DMS53 (cell line): ENCODE measurements around the gene LRRC56.
"Not testable (repeated sequence)": the region's sequence is repeated elsewhere in the genome, so short reads cannot be mapped to it uniquely, and the experiment has no call there.

Experiments
- DNase-seq: peaks from one replicate; lab custom pipeline; 2025; lab: John Stamatoyannopoulos, UW

LRRC56 gene

DNA sequence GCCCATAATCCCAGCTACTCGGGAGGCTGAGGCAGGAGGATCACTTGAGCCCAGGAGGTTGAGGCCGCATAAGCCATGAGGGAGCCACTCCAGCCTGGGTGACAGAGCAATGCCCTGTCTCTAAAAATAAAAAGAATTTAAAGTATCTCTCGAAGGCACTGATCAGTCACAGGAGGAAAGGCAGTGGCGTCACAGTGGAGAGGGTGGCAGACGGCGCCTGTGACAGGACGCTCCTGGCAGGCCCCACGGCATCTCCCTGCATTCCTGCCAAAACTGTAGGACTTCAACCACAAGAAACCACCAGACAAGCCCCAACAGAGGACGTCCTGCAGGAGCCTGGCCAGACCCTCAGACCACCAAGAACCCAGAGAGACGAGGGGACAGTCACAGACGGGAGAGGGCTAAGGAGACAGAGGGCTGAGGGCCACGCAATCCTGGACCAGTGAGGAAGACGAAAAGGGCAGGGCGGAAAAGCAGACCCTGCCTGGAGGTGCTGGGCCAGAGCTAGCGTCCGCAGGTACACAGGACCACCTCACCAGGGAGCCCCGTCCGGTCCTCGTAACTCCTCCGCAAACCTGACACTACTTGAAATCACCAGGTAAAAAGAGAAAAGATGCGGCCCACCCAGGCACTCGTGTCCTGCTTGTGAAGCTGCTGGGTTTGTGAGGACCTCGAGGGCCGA lies 36.2 kb upstream of the LRRC56 start:
- no peak for DNase-seq

DNA sequence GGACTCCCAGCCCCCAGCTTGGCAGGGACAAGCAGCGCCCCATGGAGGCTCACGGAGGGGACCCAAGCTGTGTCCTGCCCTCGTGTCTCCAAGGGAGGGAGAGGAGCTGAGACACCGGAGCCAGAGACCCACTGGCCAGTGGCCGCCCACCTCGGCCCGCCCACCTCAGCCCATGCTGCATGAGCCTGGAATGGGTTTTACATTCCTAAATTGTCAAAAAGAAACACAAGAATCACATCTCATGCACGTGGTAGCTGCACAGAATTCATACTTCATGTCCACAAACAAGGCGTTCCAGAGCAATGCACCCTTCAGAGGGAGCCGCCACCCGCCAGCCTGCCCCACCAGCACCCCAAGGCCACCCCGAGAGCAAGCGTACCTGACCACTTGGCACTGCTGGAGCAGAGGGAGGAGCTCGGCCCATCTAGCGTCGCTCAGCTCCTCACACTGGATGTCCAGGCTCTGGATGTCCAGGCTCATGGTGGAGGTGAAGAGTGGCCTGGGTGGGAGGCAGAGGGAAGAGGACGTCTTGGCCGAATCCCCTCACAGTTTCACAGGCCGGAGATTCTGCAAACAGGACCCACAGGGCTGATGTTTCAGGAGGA lies 35.5 kb upstream of the LRRC56 start:
- no peak for DNase-seq

DNA sequence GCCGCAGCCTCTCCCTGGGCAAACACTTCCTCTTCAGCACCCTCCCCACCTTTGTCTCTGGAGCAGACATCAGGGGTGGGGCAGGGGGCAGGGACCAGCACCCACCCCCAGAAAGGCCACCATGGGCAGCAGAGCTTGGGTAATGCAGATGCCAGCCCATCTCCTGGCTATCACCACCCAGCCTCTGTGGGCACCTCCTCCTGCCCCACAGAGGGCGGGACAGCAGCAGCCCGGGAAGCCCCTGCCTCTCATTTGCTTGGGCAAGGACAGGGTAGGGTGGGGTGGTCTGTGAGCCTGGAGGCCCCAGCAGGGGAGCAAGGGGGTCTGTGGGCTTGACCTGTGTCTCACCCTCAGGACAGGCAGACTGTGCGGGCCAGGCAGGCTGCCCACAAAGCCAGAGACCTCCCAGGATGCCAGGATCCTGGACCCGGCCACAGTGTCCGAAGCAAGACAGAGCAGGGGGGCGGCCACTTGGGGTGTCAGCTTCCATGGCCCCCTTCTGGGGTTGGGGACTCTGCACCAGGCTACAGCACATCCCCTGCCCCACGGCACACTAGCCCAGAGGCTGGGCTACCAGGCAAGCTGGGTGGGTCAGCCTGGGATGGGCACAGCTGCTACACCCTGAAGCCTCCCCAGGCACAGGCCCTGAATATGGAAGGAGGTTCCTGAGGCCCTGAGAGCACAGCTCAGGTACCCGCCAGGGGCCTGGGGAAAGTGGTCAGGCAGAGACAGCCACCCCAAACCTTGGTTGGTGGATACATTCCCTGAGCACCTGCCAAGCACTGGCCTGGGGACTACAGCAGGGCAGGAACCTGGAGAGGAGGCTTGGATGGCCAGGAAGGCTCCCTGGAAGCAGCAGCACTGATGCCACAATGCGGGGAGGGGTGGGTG lies 34.8 kb upstream of the LRRC56 start:
- DNase-seq = no peak

DNA sequence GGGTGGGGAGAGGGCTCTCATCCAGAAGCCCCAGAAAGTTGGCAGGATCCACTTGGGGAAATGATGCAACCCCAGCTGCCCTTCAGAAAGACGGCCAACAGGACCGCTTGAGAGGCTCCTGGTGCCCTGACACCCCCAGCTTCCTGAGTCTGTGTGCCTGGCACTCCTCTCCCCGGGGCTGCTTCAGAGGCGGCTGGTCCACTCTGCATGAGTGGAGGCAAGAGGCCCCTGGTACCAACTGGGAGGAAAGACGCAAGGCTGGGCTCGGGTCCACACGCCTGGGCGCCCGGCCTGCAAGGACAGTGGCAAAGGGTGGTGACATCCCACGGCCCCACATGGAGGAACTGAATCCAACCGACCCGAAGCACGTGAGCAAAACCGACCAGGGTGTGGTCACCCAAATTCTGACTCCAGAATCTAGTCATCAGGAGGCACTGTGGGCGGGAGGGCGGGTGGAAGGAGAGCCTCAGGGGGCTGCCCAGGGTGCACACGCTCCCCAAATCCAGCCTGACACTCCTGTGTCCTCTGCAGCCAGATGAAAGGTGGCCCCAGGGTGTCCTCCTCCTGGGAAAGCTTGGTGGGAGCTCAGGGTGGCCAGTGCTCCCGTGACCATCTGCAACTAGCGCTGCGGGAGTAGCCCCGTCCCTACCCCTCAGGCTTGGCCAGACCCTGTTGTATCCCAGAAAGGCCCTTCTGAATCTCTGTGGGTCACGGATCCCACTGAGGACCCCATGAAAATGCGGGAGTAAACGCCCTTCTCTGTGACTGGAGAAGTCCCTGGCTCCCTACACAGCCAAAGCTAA lies 33.9 kb upstream of the LRRC56 start:
- no peak for DNase-seq

DNA sequence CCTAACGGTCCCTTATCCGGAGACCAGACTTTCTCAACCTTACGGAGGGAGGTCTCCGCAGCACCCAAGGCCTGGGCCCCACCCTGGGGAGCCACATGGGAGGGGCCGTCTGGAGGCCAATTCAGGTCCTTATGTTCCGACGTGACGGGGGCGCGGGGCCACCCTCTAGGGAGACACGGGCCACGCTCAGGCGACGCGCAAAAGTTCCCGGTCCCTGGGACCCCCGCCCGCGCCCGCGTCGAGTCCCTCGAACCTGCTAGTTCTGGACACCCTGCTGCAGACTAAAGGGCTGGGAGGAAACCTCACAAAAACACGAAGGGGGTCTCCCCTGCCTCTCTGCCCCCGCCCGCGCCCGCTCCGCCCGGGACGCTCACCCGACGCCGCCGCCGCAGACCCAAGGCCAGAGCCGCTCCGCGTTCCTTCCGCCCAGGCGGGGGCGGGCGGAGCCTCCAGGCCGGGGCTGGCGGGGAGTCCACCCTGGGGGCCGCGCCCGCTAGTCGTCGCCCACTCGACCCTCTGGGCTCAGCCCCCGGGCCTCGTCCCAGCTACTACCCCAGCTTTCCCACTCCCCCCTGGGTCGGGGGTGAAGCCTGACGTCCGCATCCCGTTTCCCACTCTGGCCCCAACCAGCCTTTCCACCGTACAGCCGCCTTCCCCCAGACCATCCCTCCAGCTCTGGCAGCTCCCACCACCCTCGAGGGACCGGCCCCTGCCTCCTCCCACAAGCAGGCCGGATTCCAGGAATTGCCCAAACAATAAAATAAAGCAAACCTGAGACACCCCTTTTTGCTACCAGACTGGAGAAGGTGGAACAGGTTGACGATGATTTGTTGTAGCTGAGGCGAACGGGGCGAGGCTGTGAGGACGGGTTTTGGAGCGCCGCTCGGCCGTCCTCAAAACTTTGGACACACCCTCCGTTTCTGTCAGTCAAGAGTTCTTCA lies 33.0 kb upstream of the LRRC56 start:
- DNase-seq = no peak

DNA sequence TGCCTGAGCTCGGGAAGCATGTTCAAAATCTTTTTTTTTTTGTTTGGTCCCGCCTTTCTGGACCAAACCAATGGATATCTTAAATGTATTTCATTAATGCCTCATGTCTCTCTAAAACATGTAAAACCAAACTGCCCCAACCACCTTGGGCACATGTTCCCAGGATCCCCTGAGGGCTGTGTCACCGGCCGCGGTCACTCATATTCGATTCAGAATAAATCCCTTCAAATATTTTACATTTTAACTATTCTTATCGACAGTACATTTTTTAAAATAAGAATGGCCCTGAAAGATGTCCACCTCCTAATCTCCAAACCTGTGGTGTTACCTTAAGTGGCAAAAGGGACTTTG lies 32.4 kb upstream of the LRRC56 start:
- DNase-seq = no peak

DNA sequence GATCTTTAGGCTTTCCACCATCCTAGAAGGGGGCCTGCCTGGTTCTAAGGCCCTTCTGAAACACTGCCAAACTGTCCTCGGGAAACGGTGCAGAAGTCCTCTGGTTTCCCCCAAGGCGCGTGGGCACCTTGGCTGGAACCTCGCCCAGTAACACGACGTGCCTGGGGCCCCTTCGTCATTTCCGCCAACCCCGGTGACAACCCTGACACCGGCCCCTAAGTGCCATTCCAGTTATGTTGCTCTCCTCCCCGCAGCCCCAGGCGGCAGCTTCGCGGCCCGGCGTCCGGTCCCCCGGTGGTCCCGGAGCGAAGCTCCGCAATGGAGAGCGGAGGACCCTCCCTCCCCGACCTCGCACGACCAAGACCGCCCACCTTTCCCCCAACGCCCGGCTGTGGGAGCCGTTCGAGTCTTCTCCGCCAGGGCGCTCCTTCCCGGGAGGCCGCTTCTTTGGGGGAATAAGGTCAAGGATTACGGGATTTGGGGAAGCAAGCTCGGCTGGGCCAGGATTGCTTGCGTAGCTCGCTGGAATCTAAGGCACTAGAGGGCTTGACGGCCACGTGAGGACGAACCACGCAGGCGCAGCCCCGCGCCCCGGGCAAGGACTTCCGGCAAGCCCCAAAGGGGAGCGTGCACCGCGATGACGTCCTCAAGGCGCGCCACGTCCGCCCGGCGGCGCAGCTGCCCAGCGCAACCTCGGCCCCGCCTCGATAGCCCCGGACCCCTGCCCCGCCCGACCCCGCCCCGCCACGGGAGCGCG lies 30.9 kb upstream of the LRRC56 start:
- DNase-seq = peak; percentile 99

DNA sequence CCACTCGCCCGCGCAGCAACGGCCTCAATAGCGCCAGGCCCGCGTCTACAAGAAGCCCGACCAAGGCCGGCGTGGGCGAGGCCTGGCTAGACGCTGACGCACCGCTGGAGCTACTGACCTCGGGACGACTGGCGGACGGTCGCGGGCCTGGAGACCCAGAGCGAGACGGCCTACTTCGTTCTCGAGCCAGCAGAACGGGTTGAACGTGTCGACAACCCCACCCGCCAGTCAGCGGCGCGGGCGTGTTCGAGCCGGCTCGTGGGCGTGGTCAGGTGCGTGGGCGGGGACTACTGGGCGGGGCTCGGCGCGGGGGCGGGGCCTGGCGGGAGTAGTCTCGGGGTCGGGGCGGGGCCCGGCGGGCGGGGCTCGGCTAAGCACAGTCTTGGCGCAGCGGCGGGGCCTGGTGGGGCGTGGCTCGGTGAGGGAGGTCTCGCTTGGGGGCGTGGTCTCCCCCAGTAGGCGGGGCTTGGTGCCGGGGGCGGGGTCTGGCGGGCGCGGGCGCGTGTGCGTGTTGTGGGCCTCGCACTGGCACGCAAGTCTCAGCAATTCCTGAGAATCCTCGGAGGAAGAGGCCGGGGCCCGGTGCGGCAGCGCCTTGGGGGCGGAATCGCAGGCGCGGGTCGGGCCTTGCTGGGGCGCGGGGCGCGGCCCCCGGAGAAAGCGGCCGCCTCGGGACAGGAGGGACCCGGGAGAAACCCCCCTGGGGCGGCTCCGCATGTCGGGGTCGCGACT lies 30.2 kb upstream of the LRRC56 start, which contains the start of gene RNH1:
Gene RNH1, minus strand, starts transcription at position 248 of the 732 bp plus-strand sequence. CDS start 5,080 bp downstream, outside the sequence.
- DNase-seq = peak; percentile 99

DNA sequence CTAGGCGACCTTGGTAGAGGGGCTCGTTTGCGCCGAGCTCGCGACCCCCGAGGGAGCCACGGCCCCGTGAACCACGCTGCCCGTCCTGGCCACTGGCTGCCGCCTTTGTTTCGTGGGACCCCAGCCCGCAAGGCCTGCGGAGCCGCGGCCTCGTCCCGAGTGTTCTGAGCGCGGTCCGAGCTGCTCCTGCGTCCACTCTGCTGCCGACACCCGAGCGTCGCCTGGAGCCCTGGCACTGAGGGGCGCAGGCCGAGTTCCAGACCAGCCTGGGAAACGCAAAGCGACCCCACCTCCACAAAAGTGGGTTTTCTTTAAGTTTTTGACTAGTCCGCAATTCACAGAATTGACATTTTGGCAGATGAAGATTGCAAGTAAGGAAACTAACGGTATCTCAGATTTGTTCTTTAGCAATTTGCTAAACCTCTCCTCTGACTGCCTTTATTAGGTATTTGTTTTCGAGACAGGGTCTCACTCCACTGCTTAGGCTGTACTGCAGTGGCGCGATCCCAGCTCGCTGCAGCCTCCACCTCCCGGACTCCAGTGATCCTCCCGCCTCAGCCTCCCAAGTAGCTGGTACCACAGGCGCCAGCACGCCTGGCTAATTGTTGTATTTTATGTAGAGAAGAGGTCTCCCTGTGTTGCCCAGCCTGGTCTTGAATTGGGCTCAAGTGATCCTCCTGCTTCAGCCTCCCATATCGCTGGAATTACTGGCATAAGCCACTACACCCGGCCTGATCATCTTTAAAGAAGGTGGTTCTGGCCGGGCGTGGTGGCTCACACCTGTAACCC lies 29.4 kb upstream of the LRRC56 start:
- no peak for DNase-seq

DNA sequence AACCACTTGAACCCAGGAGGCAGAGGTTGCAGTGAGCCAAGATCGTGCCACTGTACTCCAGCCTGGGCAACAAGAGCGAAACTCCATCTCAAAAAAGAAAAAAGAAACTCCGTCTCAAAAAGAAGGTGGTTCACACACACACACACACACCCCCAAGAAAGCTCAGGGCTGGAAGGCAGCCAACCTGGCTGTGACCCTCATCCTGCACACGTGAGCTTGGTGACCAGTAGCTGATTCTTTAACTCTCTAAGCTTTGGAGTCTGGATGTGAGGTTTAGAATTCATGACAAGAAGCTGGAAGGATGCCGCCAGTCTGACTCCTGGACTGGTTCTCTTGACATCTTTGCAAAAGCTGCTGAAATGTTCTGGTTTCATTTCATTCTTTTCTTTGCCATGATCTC lies 28.4 kb upstream of the LRRC56 start:
- no peak for DNase-seq

DNA sequence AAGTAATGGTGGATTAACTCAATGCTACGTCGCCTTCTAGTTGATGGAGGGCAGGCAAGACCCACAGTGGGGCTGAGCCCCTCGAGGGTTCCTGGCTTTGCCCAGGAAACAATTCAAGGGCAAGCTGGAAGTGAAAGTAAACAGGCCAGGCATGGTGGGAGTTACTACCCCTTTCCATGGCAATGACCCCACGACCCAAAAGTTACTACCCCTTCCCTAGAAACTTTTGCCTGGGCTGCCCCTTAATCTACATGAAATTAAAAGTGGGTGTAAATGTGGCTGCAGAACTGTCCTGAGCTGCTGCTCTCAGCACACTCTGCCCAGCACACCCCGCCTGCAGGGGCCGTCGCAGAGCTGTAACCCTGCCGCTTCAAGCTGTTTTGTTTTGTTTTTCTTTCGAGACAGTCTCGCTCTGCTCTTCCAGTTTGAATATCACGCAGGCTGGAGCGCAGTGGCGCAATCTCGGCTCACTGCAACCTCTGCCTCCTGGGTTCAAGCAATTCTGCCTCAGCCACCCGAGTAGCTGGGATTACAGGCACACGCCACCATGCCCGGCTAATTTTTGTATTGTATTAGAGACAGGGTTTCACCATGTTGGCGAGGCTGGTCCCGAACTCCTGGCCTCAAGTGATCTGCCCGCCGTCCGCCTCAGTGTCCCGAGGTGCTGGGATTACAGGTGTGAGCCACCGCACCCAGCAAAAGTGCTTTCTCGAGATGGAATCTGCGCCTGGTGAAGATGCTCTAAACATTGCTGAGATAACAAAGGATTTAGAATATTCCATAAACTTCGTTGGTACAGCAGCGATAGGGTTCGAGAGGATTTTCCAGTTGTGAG lies 24.3 kb upstream of the LRRC56 start:
- no peak for DNase-seq

DNA sequence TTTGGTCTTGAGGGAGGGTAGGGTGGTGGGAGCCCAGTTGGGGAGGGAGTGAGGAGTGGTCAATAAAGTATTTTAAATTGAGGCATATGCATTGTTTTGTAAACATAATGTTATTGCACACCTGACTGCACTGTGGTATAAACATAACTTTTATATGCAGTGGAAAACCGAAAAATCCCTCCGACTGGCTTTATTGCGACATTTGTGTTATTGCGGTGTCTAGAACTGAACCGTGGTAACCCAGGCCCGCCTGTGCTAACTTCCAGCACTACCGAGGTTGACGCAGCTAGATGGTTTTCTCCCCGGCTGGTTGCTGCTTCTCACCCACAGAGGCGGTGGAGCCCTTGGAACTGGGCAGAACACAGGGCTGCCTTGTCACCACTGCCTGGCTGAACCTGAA lies 22.7 kb upstream of the LRRC56 start:
- DNase-seq = no peak

DNA sequence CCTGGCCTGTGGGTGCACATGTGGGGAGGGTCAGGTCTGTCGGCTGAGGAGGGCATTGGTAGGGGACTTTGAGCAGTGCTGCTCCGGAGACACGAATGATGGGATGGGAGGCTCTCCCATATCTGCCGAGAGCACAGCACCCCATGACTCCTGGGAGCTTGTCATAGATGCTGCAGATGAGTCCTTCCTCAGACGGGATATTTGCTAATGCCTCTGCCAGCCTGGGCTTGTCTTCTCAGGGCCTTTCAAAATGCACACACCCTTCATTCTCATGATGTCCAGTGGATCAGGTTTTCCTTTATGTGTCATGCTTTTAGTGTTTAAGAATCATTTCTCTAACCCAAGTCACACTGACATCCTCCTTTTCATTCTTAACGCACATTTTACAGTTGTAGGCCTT lies 22.2 kb upstream of the LRRC56 start:
- no peak for DNase-seq

DNA sequence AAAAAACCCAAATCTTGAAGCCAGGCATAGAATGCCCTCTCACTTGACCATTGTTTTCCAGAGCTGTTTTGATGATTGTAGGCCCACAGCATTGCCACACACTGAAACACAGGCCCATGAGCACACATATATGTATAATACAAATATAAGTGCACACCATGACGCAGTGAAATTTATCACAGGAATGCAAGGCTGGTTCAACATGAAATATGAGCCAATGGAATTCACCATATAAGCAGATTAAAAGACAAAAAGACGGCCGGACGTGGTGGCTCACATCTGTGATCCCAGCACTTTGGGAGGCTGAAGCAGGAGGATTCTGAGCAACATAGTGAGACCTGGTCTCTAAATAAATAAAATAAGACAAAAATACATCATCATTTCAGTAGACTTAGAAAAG lies 20.9 kb upstream of the LRRC56 start:
- DNase-seq = no peak

DNA sequence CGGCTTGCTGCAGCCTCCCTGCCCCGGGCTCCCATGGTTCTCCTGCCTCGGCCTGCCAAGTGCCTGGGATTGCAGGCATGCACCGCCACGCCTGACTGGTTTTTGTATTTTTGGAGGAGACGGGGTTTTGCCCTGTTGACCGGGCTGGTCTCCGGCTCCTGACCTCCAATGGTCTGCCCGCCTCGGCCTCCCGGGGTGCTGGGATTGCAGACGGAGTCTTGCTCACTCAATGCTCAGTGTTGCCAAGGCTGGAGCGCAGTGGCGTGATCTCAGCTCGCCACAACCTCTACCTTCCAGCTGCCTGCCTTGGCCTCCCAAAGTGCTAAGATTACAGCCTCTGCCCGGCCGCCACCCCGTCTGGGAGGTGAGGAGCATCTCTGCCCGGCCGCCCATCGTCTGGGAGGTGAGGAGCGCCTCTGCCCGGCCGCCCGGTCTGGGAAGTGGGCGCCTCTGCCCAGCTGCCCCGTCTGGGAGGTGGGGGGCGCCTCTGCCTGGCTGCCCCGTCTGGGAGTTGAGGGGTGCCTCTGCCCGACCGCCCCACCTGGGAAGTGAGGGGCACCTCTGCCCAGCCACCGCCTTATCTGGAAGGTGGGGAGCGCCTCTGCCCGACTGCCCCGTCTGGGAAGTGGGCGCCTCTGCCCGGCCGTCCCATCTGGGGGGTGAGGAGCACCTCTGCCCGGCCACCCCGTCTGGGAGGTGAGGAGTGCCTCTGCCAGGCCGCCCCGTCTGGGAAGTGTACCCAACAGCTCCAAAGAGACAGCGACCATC lies 20.2 kb upstream of the LRRC56 start:
- DNase-seq = not testable (repeated sequence)

DNA sequence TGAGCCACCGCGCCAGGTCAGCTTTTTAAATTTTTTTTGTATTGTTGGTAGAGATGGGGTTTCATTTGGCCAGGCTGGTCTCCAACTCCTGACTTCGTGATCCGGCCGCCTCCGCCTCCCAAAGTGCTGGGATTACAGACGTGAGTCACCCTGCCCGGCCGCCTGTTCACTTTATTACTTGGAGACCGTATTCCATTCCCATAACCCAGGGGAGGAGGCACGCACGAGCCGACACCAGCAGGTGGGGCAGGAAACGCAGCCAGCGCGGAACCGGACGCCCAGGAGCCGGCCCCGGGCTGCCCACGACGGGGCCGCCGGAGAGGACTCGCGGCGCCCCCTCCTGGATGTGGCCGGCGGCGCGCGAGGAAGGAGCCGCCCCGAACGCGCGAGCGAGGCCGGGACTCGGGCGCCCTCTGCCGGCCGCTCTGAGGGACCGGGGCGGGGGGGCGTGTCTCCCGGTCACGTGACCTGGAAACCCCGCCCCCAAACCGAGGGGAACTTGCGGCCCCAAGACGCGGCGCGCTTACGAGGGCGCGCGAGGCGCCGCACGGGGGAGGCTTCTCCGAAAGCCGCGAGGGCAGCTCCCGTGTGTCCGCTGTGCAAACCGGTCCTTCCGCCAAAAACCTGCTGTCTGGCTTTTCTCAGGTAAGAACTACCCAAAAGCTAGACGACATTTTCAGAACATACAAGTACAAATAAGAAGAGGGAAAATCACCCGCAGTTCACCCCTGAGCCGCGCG lies 18.7 kb upstream of the LRRC56 start:
- peak; percentile 99 for DNase-seq
